Type B pancreatic cell (in vitro differentiated cells): Measurements from ENCODE around the gene MCF2. TPM values are rescaled to one million over a fixed set of nuclear protein-coding genes. Genes with fewer than 3 reads are reported as not detected.

Experiments used
- DNase-seq: peaks from one replicate; pipeline ENCODE4 v3.0.0; 2021; ENCODE audit warnings: mixed read lengths; ENCODE audit not compliant: unreplicated experiment; ENCODE audit errors: extremely low spot score
- H3K27ac Mint-ChIP-seq: 2 replicates; pipeline ENCODE4 v1.8.0; 2021; ENCODE audit warnings: mild to moderate bottlenecking, mixed read lengths
- H3K27me3 Mint-ChIP-seq: 2 replicates; pipeline ENCODE4 v1.8.0; 2021; ENCODE audit warnings: mixed read lengths
- H3K36me3 Mint-ChIP-seq: 2 replicates; pipeline ENCODE4 v1.8.0; 2021; ENCODE audit warnings: mixed read lengths
- H3K4me1 Mint-ChIP-seq: one replicate; pipeline ENCODE4 v1.8.0; 2021; ENCODE audit warnings: mixed read lengths; ENCODE audit not compliant: unreplicated experiment
- H3K4me3 Mint-ChIP-seq: 2 replicates; pipeline ENCODE4 v1.8.0; 2021; ENCODE audit warnings: mild to moderate bottlenecking, mixed read lengths
- H3K9me3 Mint-ChIP-seq: 2 replicates; pipeline ENCODE4 v1.8.0; 2021; ENCODE audit warnings: mixed read lengths
- CTCF ChIP-seq: fragments of 200-600 bp; sonication (generic); conservative IDR thresholded peaks from 2 replicates; pipeline ENCODE4 v1.5.0; 2021; ENCODE audit warnings: antibody characterized with exemption, mild to moderate bottlenecking
- total RNA-seq: library from RNA; stranded (reverse); gene quantifications from 2 replicates; pipeline ENCODE4 v1.2.1, GENCODE V29; 2021; ENCODE audit warnings: low replicate concordance

Gene MCF2
- total RNA-seq, 1 donor from 2014 or later: 0.22 TPM

- Mint-ChIP-seq H3K4me3 (no peak overlapping the region), H3K27me3 (peaks cover 7% of the 10 kb centered on the region), H3K27ac (no peak overlapping the region), H3K36me3 (no peaks in the 10 kb centered on the region), H3K9me3 (no peaks in the 10 kb centered on the region), H3K4me1 (no peaks in the 10 kb centered on the region)
- no peak for TF ChIP-seq CTCF
- DNase-seq: no peak
Measured at GRCh38 chrX:139560221-139560620, 147.7 kb downstream of the MCF2 start.

DNA sequence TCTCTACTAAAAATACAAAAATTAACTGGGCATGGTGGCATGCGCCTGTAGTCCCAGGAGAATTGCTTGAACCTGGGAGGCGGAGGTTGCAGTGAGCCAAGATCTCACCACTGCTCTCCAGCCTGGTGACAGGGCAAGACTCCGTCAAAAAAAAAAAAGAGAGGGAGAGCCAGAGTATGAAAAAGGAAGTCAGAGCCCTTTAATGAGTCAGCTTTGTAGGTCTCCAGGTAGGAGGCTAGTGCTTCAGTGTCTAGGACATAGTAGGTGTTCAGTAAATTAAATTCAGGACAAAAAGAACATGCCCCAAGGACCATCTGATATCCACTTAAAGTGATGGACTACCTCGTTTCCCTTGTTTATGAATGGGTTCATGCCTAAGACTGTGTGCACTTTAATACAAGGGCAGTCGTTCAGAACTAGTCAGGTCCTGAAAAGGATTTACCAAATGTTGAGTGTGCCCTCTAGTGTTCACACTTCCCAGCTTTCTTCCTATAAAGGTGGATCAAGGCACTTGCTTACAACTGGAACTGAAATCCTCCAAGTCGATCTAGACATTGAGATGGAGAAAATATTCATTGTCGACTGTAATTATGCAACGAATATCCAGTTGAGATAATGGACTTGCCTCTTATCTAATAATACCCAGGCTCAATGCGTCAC lies 148.5 kb downstream of the MCF2 start:
- no peak for DNase-seq
- Mint-ChIP-seq H3K9me3 (no peaks in the 10 kb centered on the region), H3K4me3 (no peak overlapping the region), H3K36me3 (no peaks in the 10 kb centered on the region), H3K27ac (no peak overlapping the region), H3K27me3 (peaks cover 11% of the 10 kb centered on the region), H3K4me1 (no peaks in the 10 kb centered on the region)
- TF ChIP-seq CTCF: peak; percentile 84

DNA sequence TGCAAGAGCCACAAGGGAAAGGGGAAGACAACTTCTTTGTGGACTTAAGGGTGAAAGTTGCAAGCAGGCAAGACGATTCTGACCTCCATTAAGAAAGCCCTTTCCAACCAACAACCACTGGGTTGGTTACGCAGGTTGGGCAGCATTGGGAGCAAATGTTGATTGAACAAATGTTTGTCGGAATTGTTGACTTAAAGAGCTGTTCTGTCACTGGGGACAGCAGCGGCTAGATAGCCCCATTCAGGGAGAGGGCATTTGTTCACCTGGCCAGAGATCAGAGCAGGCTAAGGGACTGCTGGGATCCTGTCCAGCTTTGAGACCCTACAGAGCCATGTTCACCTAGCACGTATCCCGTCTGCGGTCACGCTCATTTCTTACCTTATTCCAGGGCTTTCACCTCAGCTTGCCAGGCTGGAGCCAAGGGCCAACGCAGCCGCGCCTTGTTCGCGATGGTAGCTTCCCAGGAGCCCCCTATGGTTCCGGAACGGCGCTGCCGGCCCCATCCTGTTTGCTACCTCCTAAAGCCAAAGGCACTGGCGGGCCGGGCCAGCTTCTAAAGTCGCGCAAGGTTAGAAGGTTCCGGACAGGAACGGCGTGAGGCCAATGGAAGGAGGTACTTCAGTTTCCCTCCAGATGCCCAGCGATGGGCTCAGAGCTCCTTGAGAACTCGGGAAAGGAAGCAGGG lies 152.8 kb downstream of the MCF2 start:
- no peak for TF ChIP-seq CTCF
- H3K27me3 Mint-ChIP-seq: peaks cover 15% of the 10 kb centered on the region
- no peak overlapping the region for H3K27ac Mint-ChIP-seq
- H3K9me3 Mint-ChIP-seq: no peaks in the 10 kb centered on the region
- DNase-seq: no peak
- no peaks in the 10 kb centered on the region for H3K36me3 Mint-ChIP-seq
- H3K4me3 Mint-ChIP-seq: no peak overlapping the region
- H3K4me1 Mint-ChIP-seq: no peaks in the 10 kb centered on the region

- H3K36me3 Mint-ChIP-seq: no peaks in the 10 kb centered on the region
- no peaks in the 10 kb centered on the region for H3K4me1 Mint-ChIP-seq
- TF ChIP-seq CTCF: no peak
- no peaks in the 10 kb centered on the region for H3K9me3 Mint-ChIP-seq
- no peak overlapping the region for H3K4me3 Mint-ChIP-seq
- no peak overlapping the region for H3K27ac Mint-ChIP-seq
- DNase-seq: no peak
- H3K27me3 Mint-ChIP-seq: peaks cover 11% of the 10 kb centered on the region
Measured at GRCh38 chrX:139554376-139554775, 153.6 kb downstream of the MCF2 start.

GRCh38 chrX:139544591-139544990 lies 163.4 kb downstream of the MCF2 start:
- no peaks in the 10 kb centered on the region for H3K27me3 Mint-ChIP-seq
- no peaks in the 10 kb centered on the region for H3K36me3 Mint-ChIP-seq
- H3K9me3 Mint-ChIP-seq: no peaks in the 10 kb centered on the region
- no peak for TF ChIP-seq CTCF
- no peak overlapping the region for H3K4me3 Mint-ChIP-seq
- H3K4me1 Mint-ChIP-seq: no peaks in the 10 kb centered on the region
- no peak overlapping the region for H3K27ac Mint-ChIP-seq
- no peak for DNase-seq
